ENCODE data around the gene IRX6.

GRCh38 chr16:55367301-55367811, 43.4 kb downstream of the IRX6 start:
- TF ChIP-seq EZH2 (IDR thresholded peaks at IDR 0.05; ENCODE audit: insufficient read depth, poor library complexity, severe bottlenecking), result no peak
- TF ChIP-seq EZH2phosphoT487 (IDR thresholded peaks at IDR 0.05; ENCODE audit: insufficient read depth, low read depth), result no peak

Measured in GM23248 (cell line).